Measurements from ENCODE around the gene RRBP1.

The RRBP1 gene

GRCh38 chr20:17570347-17571152 lies 111.5 kb downstream of the RRBP1 start:
- H3K4me3 ChIP-seq (ENCODE audit: low read length), result peak overlapping the region; percentile 95
- TF ChIP-seq, protein P1, sequence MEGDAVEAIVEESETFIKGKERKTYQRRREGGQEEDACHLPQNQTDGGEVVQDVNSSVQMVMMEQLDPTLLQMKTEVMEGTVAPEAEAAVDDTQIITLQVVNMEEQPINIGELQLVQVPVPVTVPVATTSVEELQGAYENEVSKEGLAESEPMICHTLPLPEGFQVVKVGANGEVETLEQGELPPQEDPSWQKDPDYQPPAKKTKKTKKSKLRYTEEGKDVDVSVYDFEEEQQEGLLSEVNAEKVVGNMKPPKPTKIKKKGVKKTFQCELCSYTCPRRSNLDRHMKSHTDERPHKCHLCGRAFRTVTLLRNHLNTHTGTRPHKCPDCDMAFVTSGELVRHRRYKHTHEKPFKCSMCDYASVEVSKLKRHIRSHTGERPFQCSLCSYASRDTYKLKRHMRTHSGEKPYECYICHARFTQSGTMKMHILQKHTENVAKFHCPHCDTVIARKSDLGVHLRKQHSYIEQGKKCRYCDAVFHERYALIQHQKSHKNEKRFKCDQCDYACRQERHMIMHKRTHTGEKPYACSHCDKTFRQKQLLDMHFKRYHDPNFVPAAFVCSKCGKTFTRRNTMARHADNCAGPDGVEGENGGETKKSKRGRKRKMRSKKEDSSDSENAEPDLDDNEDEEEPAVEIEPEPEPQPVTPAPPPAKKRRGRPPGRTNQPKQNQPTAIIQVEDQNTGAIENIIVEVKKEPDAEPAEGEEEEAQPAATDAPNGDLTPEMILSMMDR (IDR thresholded peaks at IDR 0.05; ENCODE audit: insufficient read depth, low read depth, low read length, missing control alignments), result no peak
- peak; percentile 34 for DNase-seq (ENCODE audit: low read depth)

DNA sequence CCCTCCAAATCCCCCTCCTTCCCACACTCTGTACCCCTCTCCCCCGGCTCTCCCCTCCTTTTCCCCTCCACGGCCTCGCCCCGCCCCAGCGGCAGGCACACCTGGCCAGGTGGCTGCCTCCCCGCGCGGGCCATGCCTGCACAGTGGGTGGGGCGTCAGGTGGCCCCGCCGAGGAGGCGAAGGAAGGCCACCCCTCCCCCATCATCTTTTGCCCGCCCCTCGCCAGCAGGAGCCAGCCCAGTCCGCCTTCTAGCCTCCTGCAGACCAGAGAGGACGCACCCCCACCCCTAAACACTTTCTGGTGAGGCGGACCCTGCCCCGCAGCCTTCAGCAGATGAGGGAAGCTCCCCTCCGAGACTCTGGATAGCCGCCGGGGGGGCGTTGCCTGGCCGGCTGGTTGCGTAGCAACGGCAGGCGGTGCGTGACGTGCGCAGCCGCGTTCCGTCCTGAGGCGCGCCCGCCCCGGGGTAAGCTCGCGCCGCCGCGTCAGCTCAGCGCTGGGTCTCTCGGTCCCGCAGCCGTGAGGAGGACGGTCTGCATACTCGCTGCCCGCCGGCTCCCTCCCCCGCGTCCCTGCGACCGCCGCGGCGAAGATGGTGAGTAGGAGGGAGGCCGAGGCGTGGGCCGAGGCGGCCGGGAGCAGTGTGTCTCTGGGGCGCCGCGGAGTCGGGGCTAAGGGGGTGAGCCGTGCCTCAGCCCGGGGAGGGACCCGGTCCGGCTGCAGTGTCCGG lies 112.3 kb downstream of the RRBP1 start, which contains the start of gene DSTN:
TSS of gene DSTN (plus strand) at position 460 of the 731 bp plus-strand sequence. CDS start at position 594, 134 bp downstream.
- DNase-seq (ENCODE audit: low read depth), result peak; percentile 96
- TF ChIP-seq, protein P1 (IDR thresholded peaks at IDR 0.05; ENCODE audit: insufficient read depth, low read depth, low read length, missing control alignments), result no peak

DNA sequence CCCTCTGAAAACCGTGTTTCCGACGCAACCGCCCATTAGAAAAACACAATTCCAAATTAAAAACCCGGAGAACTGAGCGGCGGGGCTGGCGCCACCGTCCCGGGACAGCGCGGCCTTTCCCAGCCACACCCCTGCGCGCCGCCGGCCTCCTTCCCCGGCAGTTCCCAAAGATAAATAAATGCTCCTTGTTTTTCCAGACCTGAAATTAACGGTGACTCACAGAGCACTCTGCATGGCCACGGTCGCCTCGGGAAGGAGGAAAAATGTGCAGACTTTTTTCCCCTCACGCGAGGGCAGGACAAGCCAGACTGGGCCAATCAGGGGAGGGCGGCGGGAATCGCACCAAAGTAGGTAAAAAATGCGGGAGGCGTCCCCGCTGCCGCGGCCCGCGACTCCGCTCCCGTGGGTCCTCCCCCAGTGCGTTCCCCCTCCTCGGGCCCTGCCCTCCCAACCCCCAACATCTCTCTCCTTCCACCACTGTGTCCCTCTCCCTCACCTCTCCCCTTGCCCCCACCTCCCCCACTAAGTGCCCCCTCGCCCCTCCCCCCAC lies 113.0 kb downstream of the RRBP1 start:
- TF ChIP-seq, protein P1 (IDR thresholded peaks at IDR 0.05; ENCODE audit: insufficient read depth, low read depth, low read length, missing control alignments), result no peak
- peak; percentile 98 for DNase-seq (ENCODE audit: low read depth)
- H3K4me3 ChIP-seq (ENCODE audit: low read length), result peak overlapping the region; percentile 95

More for the DNA sequence above, 112.3 kb downstream of the RRBP1 start, which contains the start of gene DSTN:
- H3K4me3 ChIP-seq (ENCODE audit: low read length), result peak within 1 kb of the TSS; percentile 95

DNA sequence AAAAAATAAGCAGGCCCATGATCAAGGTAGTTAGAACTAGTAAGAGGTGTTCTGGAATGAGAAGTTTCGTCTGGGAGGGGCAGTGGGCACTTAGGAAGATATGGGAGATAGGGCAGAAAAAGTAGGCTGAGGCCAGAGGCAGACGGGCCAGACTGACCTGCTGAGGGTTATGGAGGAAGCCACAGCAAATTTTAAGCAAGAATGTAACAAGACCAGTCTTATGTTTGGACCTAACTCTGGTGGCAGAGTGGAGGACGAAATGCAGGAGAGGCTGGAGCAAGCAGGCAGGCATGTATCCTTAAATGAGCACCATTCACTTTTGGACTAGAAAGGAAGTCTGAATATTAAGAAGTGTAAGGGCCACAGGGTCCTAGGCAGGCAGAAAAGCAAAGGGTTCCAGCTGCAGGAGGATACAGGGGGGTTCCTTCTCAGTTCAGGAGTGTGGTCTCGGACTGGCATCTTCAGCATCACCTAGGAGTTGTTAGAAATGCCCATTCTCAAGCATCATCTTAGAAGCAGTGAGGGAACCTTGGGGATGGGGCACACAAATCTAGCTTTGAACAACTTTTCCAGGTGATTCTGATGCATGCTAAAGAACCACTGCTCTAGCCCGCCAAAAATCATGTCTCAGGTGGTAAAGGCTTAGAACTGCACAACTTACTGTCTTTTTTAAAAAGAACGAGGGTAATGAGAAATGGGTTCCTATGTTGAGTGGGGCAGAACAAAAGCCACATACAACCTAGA lies 113.8 kb downstream of the RRBP1 start:
- H3K4me3 ChIP-seq (ENCODE audit: low read length), result peak overlapping the region; percentile 95
- TF ChIP-seq, protein P1 (IDR thresholded peaks at IDR 0.05; ENCODE audit: insufficient read depth, low read depth, low read length, missing control alignments), result no peak
- DNase-seq (ENCODE audit: low read depth), result no peak

- no peak for DNase-seq (ENCODE audit: low read depth)
- no peak overlapping the region for H3K4me3 ChIP-seq (ENCODE audit: low read length)
- TF ChIP-seq, protein P1 (IDR thresholded peaks at IDR 0.05; ENCODE audit: insufficient read depth, low read depth, low read length, missing control alignments), result no peak
Measured at GRCh38 chr20:17566345-17566744, 115.7 kb downstream of the RRBP1 start.

GRCh38 chr20:17565169-17565845 lies 116.7 kb downstream of the RRBP1 start:
- no peak for DNase-seq (ENCODE audit: low read depth)
- H3K4me3 ChIP-seq (ENCODE audit: low read length), result no peak overlapping the region
- TF ChIP-seq, protein P1 (IDR thresholded peaks at IDR 0.05; ENCODE audit: insufficient read depth, low read depth, low read length, missing control alignments), result no peak
